ENCODE measurements around the gene PATJ.
"Not testable (repeated sequence)": the region's sequence is repeated elsewhere in the genome, so short reads cannot be mapped to it uniquely, and the experiment has no call there.

Gene PATJ

GRCh38 chr1:61784726-61785125 is 42.4 kb downstream of the PATJ start:
- Histone ChIP-seq H3K4me3 (ENCODE audit: low read depth in 1 of 2, low read length in 2 of 2) (no peak overlapping the region), H3K9me3 (ENCODE audit: insufficient read depth, low read length, severe bottlenecking) (no peaks in the 10 kb centered on the region), H3K36me3 (ENCODE audit: insufficient read depth, low read length) (no peaks in the 10 kb centered on the region), H3K9ac (ENCODE audit: low read depth, low read length) (no peak overlapping the region), H4K20me1 (ENCODE audit: insufficient read depth, low read length) (no peaks in the 10 kb centered on the region), H3K4me1 (ENCODE audit: insufficient read depth, low read length) (no peaks in the 10 kb centered on the region), H2AFZ (ENCODE audit: low read depth, low read length) (no peak overlapping the region), H3K27me3 (ENCODE audit: insufficient read depth, low read length, poor library complexity) (peaks cover 3% of the 10 kb centered on the region), H3K79me2 (ENCODE audit: insufficient read depth, low read length) (no peaks in the 10 kb centered on the region), H3K27ac (ENCODE audit: low read length) (no peak overlapping the region), H3K4me2 (ENCODE audit: insufficient read depth, low read length) (no peak overlapping the region)
- no peak for TF ChIP-seq EZH2 (IDR thresholded peaks at IDR 0.05; ENCODE audit: borderline replicate concordance, low read depth, low read length, severe bottlenecking)
- TF ChIP-seq CTCF (IDR thresholded peaks at IDR 0.05; ENCODE audit: borderline replicate concordance, extremely low read depth, low read length, poor library complexity, severe bottlenecking): no peak
- ATAC-seq (ENCODE audit: insufficient read depth, low read depth) (no peak), DNase-seq (no peak)

GRCh38 chr1:61790837-61791236 is 48.6 kb downstream of the PATJ start:
- no peaks in the 10 kb centered on the region for H3K9me3 ChIP-seq (ENCODE audit: insufficient read depth, low read length, severe bottlenecking)
- no peak overlapping the region for H3K4me3 ChIP-seq (ENCODE audit: low read depth in 1 of 2, low read length in 2 of 2)
- no peaks in the 10 kb centered on the region for H4K20me1 ChIP-seq (ENCODE audit: insufficient read depth, low read length)
- H2AFZ ChIP-seq (ENCODE audit: low read depth, low read length): no peak overlapping the region
- no peak for DNase-seq
- no peaks in the 10 kb centered on the region for H3K4me1 ChIP-seq (ENCODE audit: insufficient read depth, low read length)
- ATAC-seq (ENCODE audit: insufficient read depth, low read depth): no peak
- H3K27me3 ChIP-seq (ENCODE audit: insufficient read depth, low read length, poor library complexity): no peaks in the 10 kb centered on the region
- no peaks in the 10 kb centered on the region for H3K36me3 ChIP-seq (ENCODE audit: insufficient read depth, low read length)
- no peak for TF ChIP-seq CTCF (IDR thresholded peaks at IDR 0.05; ENCODE audit: borderline replicate concordance, extremely low read depth, low read length, poor library complexity, severe bottlenecking)
- no peaks in the 10 kb centered on the region for H3K79me2 ChIP-seq (ENCODE audit: insufficient read depth, low read length)
- H3K9ac ChIP-seq (ENCODE audit: low read depth, low read length): no peak overlapping the region
- no peak overlapping the region for H3K27ac ChIP-seq (ENCODE audit: low read length)
- H3K4me2 ChIP-seq (ENCODE audit: insufficient read depth, low read length): no peak overlapping the region

GRCh38 chr1:61797045-61797755 is 54.9 kb downstream of the PATJ start:
- Histone ChIP-seq H3K79me2 (ENCODE audit: insufficient read depth, low read length) (no peaks in the 10 kb centered on the region), H3K4me1 (ENCODE audit: insufficient read depth, low read length) (no peaks in the 10 kb centered on the region), H3K9ac (ENCODE audit: low read depth, low read length) (no peak overlapping the region), H4K20me1 (ENCODE audit: insufficient read depth, low read length) (no peaks in the 10 kb centered on the region), H3K36me3 (ENCODE audit: insufficient read depth, low read length) (no peaks in the 10 kb centered on the region), H3K4me3 (ENCODE audit: low read depth in 1 of 2, low read length in 2 of 2) (no peak overlapping the region), H3K27me3 (ENCODE audit: insufficient read depth, low read length, poor library complexity) (no peaks in the 10 kb centered on the region), H3K9me3 (ENCODE audit: insufficient read depth, low read length, severe bottlenecking) (no peaks in the 10 kb centered on the region), H3K4me2 (ENCODE audit: insufficient read depth, low read length) (no peak overlapping the region), H2AFZ (ENCODE audit: low read depth, low read length) (no peak overlapping the region), H3K27ac (ENCODE audit: low read length) (no peak overlapping the region)
- ATAC-seq (ENCODE audit: insufficient read depth, low read depth) (no peak), DNase-seq (no peak)
- TF ChIP-seq CTCF (IDR thresholded peaks at IDR 0.05; ENCODE audit: borderline replicate concordance, extremely low read depth, low read length, poor library complexity, severe bottlenecking): no peak
- no peak for TF ChIP-seq EZH2 (IDR thresholded peaks at IDR 0.05; ENCODE audit: borderline replicate concordance, low read depth, low read length, severe bottlenecking)

GRCh38 chr1:61801047-61801446 is 58.8 kb downstream of the PATJ start:
- H3K27me3 ChIP-seq (ENCODE audit: insufficient read depth, low read length, poor library complexity); H2AFZ ChIP-seq (ENCODE audit: low read depth, low read length); ATAC-seq (ENCODE audit: insufficient read depth, low read depth); H3K36me3 ChIP-seq (ENCODE audit: insufficient read depth, low read length); H3K4me2 ChIP-seq (ENCODE audit: insufficient read depth, low read length); H4K20me1 ChIP-seq (ENCODE audit: insufficient read depth, low read length); H3K79me2 ChIP-seq (ENCODE audit: insufficient read depth, low read length); H3K27ac ChIP-seq (ENCODE audit: low read length); DNase-seq; H3K4me1 ChIP-seq (ENCODE audit: insufficient read depth, low read length); H3K4me3 ChIP-seq (ENCODE audit: low read depth in 1 of 2, low read length in 2 of 2); H3K9ac ChIP-seq (ENCODE audit: low read depth, low read length); H3K9me3 ChIP-seq (ENCODE audit: insufficient read depth, low read length, severe bottlenecking): not testable (repeated sequence)

Measured in DND-41 (cell line).